ENCODE measurements around the gene MYO1B. TPM values are rescaled to one million over a fixed set of nuclear protein-coding genes. Genes with fewer than 3 reads are reported as not detected.

MYO1B gene
- total RNA-seq, 2 donors from 2014 or later = 11.6 to 14.7 TPM

DNA sequence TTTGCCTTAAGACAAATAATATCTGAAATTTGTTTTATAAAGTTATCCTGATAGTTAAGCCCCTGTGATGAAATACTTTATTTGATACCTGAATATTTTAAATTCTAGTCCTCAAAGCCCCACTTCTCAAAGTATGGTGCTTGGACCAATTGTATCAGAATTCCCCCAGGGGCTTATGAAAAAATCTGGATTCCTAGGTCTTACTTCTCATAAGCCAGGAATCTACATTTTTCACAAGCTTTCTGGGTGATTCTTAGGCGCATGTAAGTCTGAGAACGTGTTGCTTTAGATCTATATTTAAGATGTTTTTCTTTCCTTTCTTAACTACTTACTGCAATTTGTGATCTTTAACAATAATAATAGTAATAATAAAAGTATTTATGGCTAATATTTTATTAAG lies 53.1 kb downstream of the MYO1B start:
- Histone ChIP-seq H3K4me1 (peaks cover 0 to 7% of the 10 kb centered on the region in 2 donors), H3K36me3 (no peaks in the 10 kb centered on the region), H3K27ac (no peak overlapping the region)

DNA sequence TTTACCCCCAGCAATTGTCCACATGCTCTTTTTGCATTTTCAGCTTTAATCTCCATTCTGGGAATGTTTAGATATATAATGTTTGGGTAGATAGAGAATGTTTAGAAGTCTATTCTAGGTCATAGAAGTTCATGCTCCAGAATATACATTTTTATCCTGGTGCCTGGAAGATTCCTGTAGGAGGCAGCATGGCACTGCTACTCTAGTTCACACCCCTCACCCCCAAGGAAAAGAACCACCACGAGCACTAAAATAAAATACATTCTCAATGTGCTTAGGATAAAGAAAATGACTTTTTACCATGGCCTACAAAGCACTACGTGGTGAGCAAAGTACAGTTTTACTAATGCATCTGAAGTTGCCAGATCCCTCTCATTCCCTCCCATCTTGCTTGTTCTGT lies 53.8 kb downstream of the MYO1B start:
- Histone ChIP-seq H3K4me1 (peaks cover 0 to 14% of the 10 kb centered on the region in 2 donors), H3K27me3 (no peaks in the 10 kb centered on the region), H3K36me3 (no peaks in the 10 kb centered on the region), H3K4me3 (no peak overlapping the region), H3K9me3 (no peaks in the 10 kb centered on the region), H3K27ac (no peak overlapping the region)
- no peak for DNase-seq (ENCODE audit: low spot score)
- TF ChIP-seq, protein P1, sequence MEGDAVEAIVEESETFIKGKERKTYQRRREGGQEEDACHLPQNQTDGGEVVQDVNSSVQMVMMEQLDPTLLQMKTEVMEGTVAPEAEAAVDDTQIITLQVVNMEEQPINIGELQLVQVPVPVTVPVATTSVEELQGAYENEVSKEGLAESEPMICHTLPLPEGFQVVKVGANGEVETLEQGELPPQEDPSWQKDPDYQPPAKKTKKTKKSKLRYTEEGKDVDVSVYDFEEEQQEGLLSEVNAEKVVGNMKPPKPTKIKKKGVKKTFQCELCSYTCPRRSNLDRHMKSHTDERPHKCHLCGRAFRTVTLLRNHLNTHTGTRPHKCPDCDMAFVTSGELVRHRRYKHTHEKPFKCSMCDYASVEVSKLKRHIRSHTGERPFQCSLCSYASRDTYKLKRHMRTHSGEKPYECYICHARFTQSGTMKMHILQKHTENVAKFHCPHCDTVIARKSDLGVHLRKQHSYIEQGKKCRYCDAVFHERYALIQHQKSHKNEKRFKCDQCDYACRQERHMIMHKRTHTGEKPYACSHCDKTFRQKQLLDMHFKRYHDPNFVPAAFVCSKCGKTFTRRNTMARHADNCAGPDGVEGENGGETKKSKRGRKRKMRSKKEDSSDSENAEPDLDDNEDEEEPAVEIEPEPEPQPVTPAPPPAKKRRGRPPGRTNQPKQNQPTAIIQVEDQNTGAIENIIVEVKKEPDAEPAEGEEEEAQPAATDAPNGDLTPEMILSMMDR (IDR thresholded peaks at IDR 0.05) = no peak

More for the DNA sequence above, 53.1 kb downstream of the MYO1B start:
- Histone ChIP-seq H3K27me3 (no peaks in the 10 kb centered on the region), H3K4me3 (no peak overlapping the region), H3K9me3 (no peaks in the 10 kb centered on the region)
- no peak for DNase-seq (ENCODE audit: low spot score)
- TF ChIP-seq, protein P1 (IDR thresholded peaks at IDR 0.05) = no peak

DNA sequence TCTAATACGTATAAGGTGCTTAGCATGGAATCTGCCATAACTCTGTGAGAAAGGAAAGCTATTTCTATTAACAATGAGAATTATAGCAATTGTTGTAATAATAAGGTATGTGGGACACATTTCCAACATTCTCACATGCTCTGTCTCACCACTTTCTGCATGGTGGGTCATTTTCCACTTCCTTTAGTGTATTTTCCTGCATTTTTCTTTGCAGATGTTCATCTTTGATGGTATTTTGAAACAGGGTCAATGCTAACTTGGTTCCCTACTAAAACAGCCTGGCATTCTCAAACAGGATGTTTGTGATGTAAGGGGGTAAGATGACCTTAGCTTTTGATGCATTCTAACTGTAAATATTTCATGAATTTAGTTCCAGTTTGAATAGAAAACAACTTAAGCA lies 54.7 kb downstream of the MYO1B start:
- Histone ChIP-seq H3K9me3 (no peaks in the 10 kb centered on the region), H3K4me1 (peaks cover 0 to 23% of the 10 kb centered on the region in 2 donors), H3K27ac (no peak overlapping the region), H3K4me3 (no peak overlapping the region), H3K36me3 (no peaks in the 10 kb centered on the region), H3K27me3 (no peaks in the 10 kb centered on the region)
- TF ChIP-seq, protein P1 (IDR thresholded peaks at IDR 0.05) = no peak
- DNase-seq (ENCODE audit: low spot score) = no peak

GRCh38 chr2:191301971-191302370 lies 56.8 kb downstream of the MYO1B start:
- no peak for DNase-seq (ENCODE audit: low spot score)
- Histone ChIP-seq H3K27ac (no peak overlapping the region), H3K27me3 (no peaks in the 10 kb centered on the region), H3K4me3 (no peak overlapping the region), H3K4me1 (peaks cover 0 to 26% of the 10 kb centered on the region in 2 donors), H3K9me3 (no peaks in the 10 kb centered on the region), H3K36me3 (no peaks in the 10 kb centered on the region)
- TF ChIP-seq, protein P1 (IDR thresholded peaks at IDR 0.05) = no peak

DNA sequence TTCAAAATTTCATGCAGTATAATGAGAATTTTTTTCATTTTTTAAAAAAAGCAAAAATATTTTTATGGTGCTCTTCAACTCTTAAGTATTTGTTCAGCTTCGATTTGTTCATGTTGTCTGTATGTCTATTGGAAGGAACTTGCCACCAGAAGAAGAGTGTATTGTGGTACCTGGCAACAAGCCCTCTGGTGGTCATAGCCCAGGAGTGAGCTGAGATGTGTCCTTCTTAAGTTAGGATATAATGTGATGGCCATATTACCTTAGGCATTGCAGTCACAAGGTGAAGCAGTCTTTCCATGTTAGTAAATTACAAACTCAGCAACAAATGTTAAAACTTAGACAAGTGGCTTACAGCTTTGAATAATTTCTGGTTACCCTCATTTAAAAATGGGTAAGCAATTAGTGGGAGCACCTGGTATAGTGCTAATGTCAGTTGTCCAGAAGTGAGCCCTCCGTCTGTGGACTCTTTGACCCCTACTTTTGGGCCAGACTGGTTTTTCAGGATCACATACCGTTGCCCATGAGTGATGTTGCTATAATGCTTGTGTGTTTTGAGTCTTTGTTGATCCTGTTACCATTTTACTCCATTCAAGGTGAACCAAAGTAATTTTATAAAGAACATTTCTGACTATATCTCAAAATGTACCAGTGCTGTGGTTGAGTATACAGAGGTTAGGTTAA lies 57.4 kb downstream of the MYO1B start:
- Histone ChIP-seq H3K4me3 (no peak overlapping the region), H3K27me3 (no peaks in the 10 kb centered on the region), H3K4me1 (peaks cover 0 to 26% of the 10 kb centered on the region in 2 donors), H3K27ac (no peak overlapping the region), H3K9me3 (no peaks in the 10 kb centered on the region), H3K36me3 (no peaks in the 10 kb centered on the region)
- TF ChIP-seq, protein P1 (IDR thresholded peaks at IDR 0.05) = no peak
- DNase-seq (ENCODE audit: low spot score) = no peak

All from right atrium auricular region (tissue), 2 donors.